Stimulated activated effector memory CD8-positive, alpha-beta T cell treated with anti-CD3 and anti-CD28 coated beads, Interleukin-12 subunit alpha, Interleukin-12 subunit beta, amount 100 ng/mL, for 72 hours (primary cell): Measurements from ENCODE around the gene TTC4.

ENCODE experiments used
- ATAC-seq: fragments of 150-1000 bp; cut with Tn5 transposase; 2 replicates; pipeline ENCODE4 v1.10.0; 2021
- DNase-seq, 2 donors: peaks; one replicate each; pipeline ENCODE4 v3.0.0; 2021 to 2022; ENCODE audit warnings: low spot score in 2 of 2
- H3K27ac Mint-ChIP-seq: one replicate; pipeline ENCODE4 v1.8.0; 2022; ENCODE audit warnings: mild to moderate bottlenecking, mixed read lengths
- H3K36me3 Mint-ChIP-seq: one replicate; pipeline ENCODE4 v1.8.0; 2022; ENCODE audit warnings: mild to moderate bottlenecking, mixed read lengths
- H3K4me1 Mint-ChIP-seq: one replicate; pipeline ENCODE4 v1.8.0; 2022; ENCODE audit warnings: mixed read lengths
- H3K4me3 Mint-ChIP-seq: one replicate; pipeline ENCODE4 v1.8.0; 2022; ENCODE audit warnings: mild to moderate bottlenecking, mixed read lengths
- H3K9me3 Mint-ChIP-seq: one replicate; pipeline ENCODE4 v1.8.0; 2022; ENCODE audit warnings: mixed read lengths

Gene TTC4, protein sequence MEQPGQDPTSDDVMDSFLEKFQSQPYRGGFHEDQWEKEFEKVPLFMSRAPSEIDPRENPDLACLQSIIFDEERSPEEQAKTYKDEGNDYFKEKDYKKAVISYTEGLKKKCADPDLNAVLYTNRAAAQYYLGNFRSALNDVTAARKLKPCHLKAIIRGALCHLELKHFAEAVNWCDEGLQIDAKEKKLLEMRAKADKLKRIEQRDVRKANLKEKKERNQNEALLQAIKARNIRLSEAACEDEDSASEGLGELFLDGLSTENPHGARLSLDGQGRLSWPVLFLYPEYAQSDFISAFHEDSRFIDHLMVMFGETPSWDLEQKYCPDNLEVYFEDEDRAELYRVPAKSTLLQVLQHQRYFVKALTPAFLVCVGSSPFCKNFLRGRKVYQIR

GRCh38 chr1:54715493-54716298, at the start of gene TTC4:
Gene TTC4, plus strand, starts transcription at chr1:54715861. Its CDS starts 48 bp downstream, at chr1:54715909.
- ATAC-seq (peak; percentile 93), DNase-seq (peak; percentile 84 to 93)
- Mint-ChIP-seq H3K9me3 (no peaks in the 10 kb centered on the region), H3K27ac (peak within 1 kb of the TSS; percentile 96), H3K36me3 (peaks cover 49% of the 10 kb centered on the region), H3K4me3 (peak within 1 kb of the TSS; percentile 86), H3K4me1 (peaks cover 38% of the 10 kb centered on the region)

- Mint-ChIP-seq H3K9me3 (no peaks in the 10 kb centered on the region), H3K36me3 (no peaks in the 10 kb centered on the region), H3K4me1 (no peaks in the 10 kb centered on the region), H3K27ac (no peak overlapping the region), H3K4me3 (no peak overlapping the region)
- DNase-seq, result no peak
- no peak for ATAC-seq
These were observed 49.3 kb upstream of the TTC4 start for GRCh38 chr1:54666333-54666732.

GRCh38 chr1:54667797-54668196, 47.9 kb upstream of the TTC4 start:
- DNase-seq (no peak), ATAC-seq (no peak)
- no peak overlapping the region for H3K4me3 Mint-ChIP-seq
- peaks cover 7% of the 10 kb centered on the region for H3K36me3 Mint-ChIP-seq
- no peaks in the 10 kb centered on the region for H3K9me3 Mint-ChIP-seq
- H3K27ac Mint-ChIP-seq, result no peak overlapping the region
- H3K4me1 Mint-ChIP-seq, result peaks cover 11% of the 10 kb centered on the region

- Mint-ChIP-seq H3K27ac (no peak overlapping the region), H3K9me3 (no peaks in the 10 kb centered on the region), H3K4me1 (peaks cover 11% of the 10 kb centered on the region), H3K4me3 (no peak overlapping the region), H3K36me3 (peaks cover 7% of the 10 kb centered on the region)
- no peak for ATAC-seq
- DNase-seq, result no peak
These were observed 47.1 kb upstream of the TTC4 start for GRCh38 chr1:54668567-54668966.

DNA sequence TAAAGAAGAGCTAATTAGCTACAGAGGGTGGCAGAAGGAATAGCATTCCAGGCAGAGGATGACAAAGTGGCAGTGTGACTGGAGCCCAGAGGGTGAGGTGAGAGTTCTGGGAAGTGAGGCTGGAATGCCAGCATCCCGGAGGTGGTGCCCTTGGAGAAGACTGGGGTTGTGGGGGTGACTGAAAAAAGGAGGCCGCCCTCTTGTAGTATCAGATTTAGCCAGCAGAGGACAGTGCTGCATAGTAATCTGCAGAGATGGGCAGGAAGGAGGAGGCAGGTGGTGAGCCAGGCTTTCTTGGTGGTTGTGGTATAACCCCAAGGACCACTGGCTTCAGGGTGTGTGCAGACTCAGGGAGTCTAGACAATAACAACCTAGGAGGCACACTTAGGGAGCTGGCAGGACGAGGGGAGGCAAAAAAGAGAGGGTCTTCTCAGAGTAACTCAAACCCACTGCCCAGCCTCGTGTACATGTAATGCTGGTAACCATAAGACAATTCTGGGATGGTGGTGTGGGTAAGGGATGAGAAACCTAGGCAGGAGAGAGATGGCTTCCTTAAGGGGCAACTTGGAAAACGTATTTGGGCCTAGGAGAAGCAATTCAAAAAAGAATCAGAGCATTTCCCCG, 43.6 kb upstream of the TTC4 start:
- H3K36me3 Mint-ChIP-seq, result peaks cover 7% of the 10 kb centered on the region
- ATAC-seq (peak; percentile 99), DNase-seq (peak; percentile 75 to 90)
- H3K9me3 Mint-ChIP-seq, result no peaks in the 10 kb centered on the region
- peak overlapping the region; percentile 58 for H3K27ac Mint-ChIP-seq
- peaks cover 11% of the 10 kb centered on the region for H3K4me1 Mint-ChIP-seq
- H3K4me3 Mint-ChIP-seq, result no peak overlapping the region

GRCh38 chr1:54678776-54679643, 36.7 kb upstream of the TTC4 start:
- Mint-ChIP-seq H3K27ac (peak overlapping the region; percentile 49), H3K4me3 (no peak overlapping the region), H3K36me3 (no peaks in the 10 kb centered on the region), H3K9me3 (no peaks in the 10 kb centered on the region), H3K4me1 (no peaks in the 10 kb centered on the region)
- no peak for DNase-seq
- ATAC-seq, result no peak

- no peak for ATAC-seq
- Mint-ChIP-seq H3K27ac (no peak overlapping the region), H3K36me3 (no peaks in the 10 kb centered on the region), H3K9me3 (no peaks in the 10 kb centered on the region), H3K4me1 (no peaks in the 10 kb centered on the region), H3K4me3 (no peak overlapping the region)
- DNase-seq, result no peak
These were observed 36.0 kb upstream of the TTC4 start for GRCh38 chr1:54679706-54680105.

DNA sequence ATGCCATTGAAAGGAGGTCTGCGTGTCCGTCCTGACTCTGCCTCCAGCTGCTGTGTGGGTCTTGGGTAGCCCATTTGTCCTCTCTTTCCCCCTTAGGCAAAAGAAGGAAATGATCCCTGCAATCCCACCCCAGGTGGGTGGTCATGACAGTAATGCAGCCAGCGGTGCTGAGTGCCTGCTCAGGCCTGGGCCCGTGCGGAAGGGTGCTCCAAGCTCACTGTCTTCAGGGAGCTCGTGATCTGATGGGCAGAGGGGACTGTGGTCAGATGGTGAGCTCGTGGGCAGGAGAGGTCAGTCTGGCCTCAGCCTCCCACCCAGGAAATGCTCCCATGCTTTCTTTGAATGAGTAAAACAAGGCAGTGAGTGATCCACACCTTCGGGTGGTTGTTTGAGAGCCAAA, 35.3 kb upstream of the TTC4 start:
- Mint-ChIP-seq H3K36me3 (no peaks in the 10 kb centered on the region), H3K4me1 (no peaks in the 10 kb centered on the region), H3K27ac (no peak overlapping the region), H3K4me3 (no peak overlapping the region), H3K9me3 (no peaks in the 10 kb centered on the region)
- DNase-seq, result no peak
- no peak for ATAC-seq

- Mint-ChIP-seq H3K36me3 (no peaks in the 10 kb centered on the region), H3K9me3 (no peaks in the 10 kb centered on the region), H3K4me1 (no peaks in the 10 kb centered on the region), H3K4me3 (no peak overlapping the region), H3K27ac (no peak overlapping the region)
- ATAC-seq (no peak), DNase-seq (no peak)
These were observed 34.3 kb upstream of the TTC4 start for GRCh38 chr1:54681358-54681757.

DNA sequence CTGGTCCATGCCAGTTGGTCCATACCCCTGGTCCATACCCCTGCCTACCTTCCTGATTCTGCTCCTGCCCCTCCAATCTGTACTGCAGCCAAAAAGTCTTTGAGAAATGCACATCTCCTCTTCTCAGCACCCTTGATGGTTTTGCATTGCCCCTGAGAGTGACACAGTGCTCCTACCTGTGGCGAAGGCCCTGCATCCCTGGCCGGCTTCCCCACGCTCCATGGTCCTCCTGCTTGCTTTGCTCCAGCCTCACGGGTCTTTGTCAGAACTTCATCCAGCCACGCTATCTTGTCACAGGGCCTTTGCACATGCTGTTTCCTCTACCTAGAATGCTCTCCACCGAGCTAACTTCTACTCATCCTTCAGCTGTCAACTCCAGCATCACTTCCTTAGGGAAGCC, 32.2 kb upstream of the TTC4 start:
- no peak for ATAC-seq
- no peak overlapping the region for H3K4me3 Mint-ChIP-seq
- H3K4me1 Mint-ChIP-seq, result no peaks in the 10 kb centered on the region
- H3K27ac Mint-ChIP-seq, result no peak overlapping the region
- no peak for DNase-seq
- no peaks in the 10 kb centered on the region for H3K9me3 Mint-ChIP-seq
- H3K36me3 Mint-ChIP-seq, result no peaks in the 10 kb centered on the region

DNA sequence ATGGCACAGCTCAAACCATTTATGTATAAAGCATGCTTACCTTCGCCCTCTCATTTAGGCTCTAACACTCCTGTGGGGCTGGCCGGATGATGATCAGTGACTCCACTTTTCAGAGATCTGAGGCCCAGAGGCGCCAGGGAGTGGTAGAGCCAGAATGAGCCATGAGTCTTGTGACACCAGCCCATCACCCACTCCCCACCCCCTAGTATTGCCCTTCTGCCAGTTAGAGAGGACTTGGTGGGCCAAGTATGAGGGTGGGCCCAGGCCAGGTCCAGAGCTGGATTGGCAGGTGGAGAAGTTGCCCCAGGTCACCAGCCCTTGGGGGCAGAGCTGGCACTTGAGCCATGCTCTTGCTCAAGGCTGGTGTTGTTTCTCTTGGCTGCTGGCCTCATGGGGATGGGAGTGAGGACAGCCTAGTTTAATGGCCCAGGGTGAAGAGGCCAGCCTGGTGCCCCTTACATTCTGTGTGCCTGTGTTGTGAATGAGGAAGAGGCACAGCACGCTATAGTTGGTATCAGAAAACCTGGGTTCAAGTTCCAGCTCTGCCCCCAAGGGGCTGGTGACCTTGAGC, 30.2 kb upstream of the TTC4 start:
- no peak for ATAC-seq
- DNase-seq, result no peak
- no peaks in the 10 kb centered on the region for H3K36me3 Mint-ChIP-seq
- H3K4me3 Mint-ChIP-seq, result no peak overlapping the region
- no peaks in the 10 kb centered on the region for H3K9me3 Mint-ChIP-seq
- H3K4me1 Mint-ChIP-seq, result no peaks in the 10 kb centered on the region
- H3K27ac Mint-ChIP-seq, result no peak overlapping the region

DNA sequence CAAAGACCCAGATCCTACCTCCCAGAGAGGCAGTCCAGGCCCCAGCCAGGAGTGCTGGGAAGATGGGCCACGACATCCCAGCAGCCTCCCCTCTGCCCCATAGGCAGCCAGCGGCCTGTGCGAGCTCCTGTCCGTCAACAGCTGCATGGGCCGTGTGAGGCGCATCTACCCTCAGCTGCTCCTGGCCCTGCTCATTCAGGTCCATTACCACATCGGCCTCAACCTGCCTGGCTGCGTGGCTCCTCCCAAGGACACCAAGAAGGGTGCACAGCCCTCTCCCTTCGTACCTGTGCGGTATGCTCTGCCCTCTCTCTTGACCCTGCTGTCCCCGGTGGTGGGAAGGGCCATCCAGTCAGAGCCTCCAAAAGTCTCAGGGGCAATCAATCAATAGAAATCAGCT, 29.5 kb upstream of the TTC4 start:
- H3K27ac Mint-ChIP-seq, result no peak overlapping the region
- no peaks in the 10 kb centered on the region for H3K4me1 Mint-ChIP-seq
- no peaks in the 10 kb centered on the region for H3K36me3 Mint-ChIP-seq
- H3K9me3 Mint-ChIP-seq, result no peaks in the 10 kb centered on the region
- ATAC-seq (no peak), DNase-seq (no peak)
- H3K4me3 Mint-ChIP-seq, result no peak overlapping the region

DNA sequence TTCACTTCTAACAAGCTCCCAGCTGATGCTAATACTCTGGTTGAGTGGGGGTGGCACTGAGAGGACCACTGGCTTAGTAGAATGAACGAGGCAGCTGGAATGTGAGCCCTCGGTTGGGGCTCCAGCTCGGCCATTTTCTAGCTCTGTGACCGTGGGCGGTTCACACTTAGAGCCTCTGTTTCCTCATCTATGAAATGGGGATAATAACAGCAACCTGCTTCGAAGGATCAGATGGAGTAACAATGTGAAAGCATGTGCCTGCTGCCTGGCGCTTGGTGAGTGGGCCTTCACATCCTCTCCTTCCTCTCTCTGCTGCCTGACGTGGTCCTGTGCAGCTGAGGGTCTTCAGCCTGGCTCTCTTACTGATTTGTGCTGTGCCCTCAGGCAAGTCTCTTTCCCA, 20.9 kb upstream of the TTC4 start:
- Mint-ChIP-seq H3K36me3 (no peaks in the 10 kb centered on the region), H3K9me3 (no peaks in the 10 kb centered on the region), H3K27ac (no peak overlapping the region), H3K4me1 (no peaks in the 10 kb centered on the region), H3K4me3 (no peak overlapping the region)
- no peak for ATAC-seq
- no peak for DNase-seq

- H3K9me3 Mint-ChIP-seq, result no peaks in the 10 kb centered on the region
- H3K36me3 Mint-ChIP-seq, result no peaks in the 10 kb centered on the region
These were observed 20.4 kb upstream of the TTC4 start for GRCh38 chr1:54695221-54695620.

GRCh38 chr1:54695764-54696163, 19.9 kb upstream of the TTC4 start:
- Mint-ChIP-seq H3K4me3 (no peak overlapping the region), H3K4me1 (no peaks in the 10 kb centered on the region), H3K36me3 (no peaks in the 10 kb centered on the region), H3K27ac (no peak overlapping the region), H3K9me3 (no peaks in the 10 kb centered on the region)
- ATAC-seq, result no peak
- no peak for DNase-seq

More at GRCh38 chr1:54695221-54695620, 20.4 kb upstream of the TTC4 start:
- Mint-ChIP-seq H3K4me3 (no peak overlapping the region), H3K4me1 (no peaks in the 10 kb centered on the region), H3K27ac (no peak overlapping the region)
- DNase-seq, result no peak
- ATAC-seq, result no peak
